Ishikawa (cell line): ENCODE data around the gene FERMT3.

Source experiments
- CEBPB ChIP-seq: IDR thresholded peaks from 2 replicates; pipeline ENCODE4 v1.6.1; 2012
- CREB1 ChIP-seq: IDR thresholded peaks from 2 replicates; pipeline ENCODE4 v1.6.1; 2012; ENCODE audit warnings: low read depth
- EGR1 ChIP-seq: IDR thresholded peaks from 2 replicates; pipeline ENCODE4 v1.6.1; 2012
- EP300 ChIP-seq: IDR thresholded peaks from 2 replicates; pipeline ENCODE4 v1.6.1; 2012; ENCODE audit warnings: borderline replicate concordance
- FOXM1 ChIP-seq: IDR thresholded peaks from 2 replicates; pipeline ENCODE4 v1.6.1; 2012; ENCODE audit warnings: low read depth, borderline replicate concordance
- NFIC ChIP-seq: IDR thresholded peaks from 2 replicates; pipeline ENCODE4 v1.6.1; 2012
- RAD21 ChIP-seq: IDR thresholded peaks from 2 replicates; pipeline ENCODE4 v1.6.1; 2012; ENCODE audit warnings: low read depth
- TAF1 ChIP-seq: IDR thresholded peaks from 2 replicates; pipeline ENCODE4 v1.6.1; 2012; ENCODE audit warnings: low read depth, mild to moderate bottlenecking
- TCF12 ChIP-seq: IDR thresholded peaks from 2 replicates; pipeline ENCODE4 v1.6.1; 2012; ENCODE audit warnings: low read depth
- TEAD4 ChIP-seq: IDR thresholded peaks from 2 replicates; pipeline ENCODE4 v1.6.1; 2012
- YY1 ChIP-seq: IDR thresholded peaks from 2 replicates; pipeline ENCODE4 v1.6.1; 2012; ENCODE audit warnings: low read depth
- ZBTB7A ChIP-seq: IDR thresholded peaks from 2 replicates; pipeline ENCODE4 v1.6.1; 2012; ENCODE audit warnings: low read depth
- TF ChIP-seq, protein P1 (sequence below): IDR thresholded peaks from 2 replicates; pipeline ENCODE4 v1.6.1; 2012
- TF ChIP-seq, protein P2 (sequence below): IDR thresholded peaks from 2 replicates; pipeline ENCODE4 v1.6.1; 2012; ENCODE audit warnings: low read depth, mild to moderate bottlenecking
- TF ChIP-seq, protein P3 (sequence below): IDR thresholded peaks from 2 replicates; pipeline ENCODE4 v1.6.1; 2012

The FERMT3 gene

DNA sequence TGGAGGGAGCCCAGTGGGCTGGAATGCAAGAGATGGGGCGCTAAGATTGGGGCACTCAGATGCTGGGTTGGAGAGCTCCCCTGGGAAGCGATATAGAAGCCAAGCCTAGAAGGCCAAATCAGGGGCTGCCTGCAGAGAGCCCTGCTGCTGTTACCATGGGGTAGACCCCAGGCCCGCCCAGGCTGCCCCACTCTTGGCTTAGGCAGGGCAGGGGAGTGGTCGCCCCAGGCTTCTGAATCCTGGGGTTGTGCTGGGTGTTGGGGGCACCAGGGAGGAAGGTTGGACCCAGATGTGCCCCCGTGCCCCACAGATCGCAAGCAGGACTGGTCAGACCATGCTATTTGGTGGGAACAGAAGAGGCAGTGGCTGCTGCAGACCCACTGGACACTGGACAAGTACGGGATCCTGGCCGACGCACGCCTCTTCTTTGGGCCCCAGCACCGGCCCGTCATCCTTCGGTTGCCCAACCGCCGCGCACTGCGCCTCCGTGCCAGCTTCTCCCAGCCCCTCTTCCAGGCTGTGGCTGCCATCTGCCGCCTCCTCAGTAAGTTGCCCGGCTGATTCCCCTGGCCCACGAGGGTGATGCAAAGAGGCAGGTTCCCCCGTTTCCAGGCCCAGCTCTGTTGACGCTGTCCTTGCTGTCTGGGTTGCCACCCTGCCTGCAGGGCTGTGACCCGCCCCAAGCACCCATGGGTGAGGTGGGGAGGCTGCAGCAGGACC lies 3.9 kb downstream of the FERMT3 start:
- no peak for TF ChIP-seq EGR1
- no peak for TF ChIP-seq TCF12
- TF ChIP-seq YY1, result no peak
- no peak for TF ChIP-seq NFIC
- no peak for TF ChIP-seq RAD21

DNA sequence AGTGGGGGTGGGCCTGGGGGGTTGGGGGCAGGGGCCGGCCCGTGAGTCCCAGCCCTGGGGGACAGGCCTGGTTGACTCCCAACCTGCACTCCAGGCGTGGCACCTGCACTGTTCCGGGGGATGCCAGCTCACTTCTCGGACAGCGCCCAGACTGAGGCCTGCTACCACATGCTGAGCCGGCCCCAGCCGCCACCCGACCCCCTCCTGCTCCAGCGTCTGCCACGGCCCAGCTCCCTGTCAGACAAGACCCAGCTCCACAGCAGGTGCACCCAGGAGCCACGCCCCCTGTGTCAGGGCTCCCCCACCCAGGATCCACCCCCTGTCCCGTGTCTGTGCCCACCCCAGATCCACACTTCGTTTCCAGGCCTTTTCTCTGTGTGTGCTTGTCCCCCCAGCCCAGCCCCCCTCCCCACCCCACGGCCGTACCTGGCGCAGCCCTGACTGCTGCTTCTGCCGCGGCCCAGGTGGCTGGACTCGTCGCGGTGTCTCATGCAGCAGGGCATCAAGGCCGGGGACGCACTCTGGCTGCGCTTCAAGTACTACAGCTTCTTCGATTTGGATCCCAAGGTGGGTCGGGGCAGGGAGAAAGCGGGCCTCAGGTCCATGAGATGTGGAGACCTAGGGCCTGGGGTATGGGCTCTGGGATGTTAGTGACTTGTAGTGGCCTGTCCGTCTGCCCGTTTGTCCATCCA lies 4.8 kb downstream of the FERMT3 start:
- TF ChIP-seq TCF12, result no peak
- TF ChIP-seq RAD21, result no peak
- TF ChIP-seq, protein P1, sequence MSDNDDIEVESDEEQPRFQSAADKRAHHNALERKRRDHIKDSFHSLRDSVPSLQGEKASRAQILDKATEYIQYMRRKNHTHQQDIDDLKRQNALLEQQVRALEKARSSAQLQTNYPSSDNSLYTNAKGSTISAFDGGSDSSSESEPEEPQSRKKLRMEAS, result no peak
- TF ChIP-seq ZBTB7A, result no peak
- TF ChIP-seq EGR1, result no peak
- TF ChIP-seq YY1, result no peak
- TF ChIP-seq TEAD4, result no peak
- TF ChIP-seq, protein P2, sequence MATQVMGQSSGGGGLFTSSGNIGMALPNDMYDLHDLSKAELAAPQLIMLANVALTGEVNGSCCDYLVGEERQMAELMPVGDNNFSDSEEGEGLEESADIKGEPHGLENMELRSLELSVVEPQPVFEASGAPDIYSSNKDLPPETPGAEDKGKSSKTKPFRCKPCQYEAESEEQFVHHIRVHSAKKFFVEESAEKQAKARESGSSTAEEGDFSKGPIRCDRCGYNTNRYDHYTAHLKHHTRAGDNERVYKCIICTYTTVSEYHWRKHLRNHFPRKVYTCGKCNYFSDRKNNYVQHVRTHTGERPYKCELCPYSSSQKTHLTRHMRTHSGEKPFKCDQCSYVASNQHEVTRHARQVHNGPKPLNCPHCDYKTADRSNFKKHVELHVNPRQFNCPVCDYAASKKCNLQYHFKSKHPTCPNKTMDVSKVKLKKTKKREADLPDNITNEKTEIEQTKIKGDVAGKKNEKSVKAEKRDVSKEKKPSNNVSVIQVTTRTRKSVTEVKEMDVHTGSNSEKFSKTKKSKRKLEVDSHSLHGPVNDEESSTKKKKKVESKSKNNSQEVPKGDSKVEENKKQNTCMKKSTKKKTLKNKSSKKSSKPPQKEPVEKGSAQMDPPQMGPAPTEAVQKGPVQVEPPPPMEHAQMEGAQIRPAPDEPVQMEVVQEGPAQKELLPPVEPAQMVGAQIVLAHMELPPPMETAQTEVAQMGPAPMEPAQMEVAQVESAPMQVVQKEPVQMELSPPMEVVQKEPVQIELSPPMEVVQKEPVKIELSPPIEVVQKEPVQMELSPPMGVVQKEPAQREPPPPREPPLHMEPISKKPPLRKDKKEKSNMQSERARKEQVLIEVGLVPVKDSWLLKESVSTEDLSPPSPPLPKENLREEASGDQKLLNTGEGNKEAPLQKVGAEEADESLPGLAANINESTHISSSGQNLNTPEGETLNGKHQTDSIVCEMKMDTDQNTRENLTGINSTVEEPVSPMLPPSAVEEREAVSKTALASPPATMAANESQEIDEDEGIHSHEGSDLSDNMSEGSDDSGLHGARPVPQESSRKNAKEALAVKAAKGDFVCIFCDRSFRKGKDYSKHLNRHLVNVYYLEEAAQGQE, result no peak
- no peak for TF ChIP-seq CEBPB
- no peak for TF ChIP-seq TAF1

DNA sequence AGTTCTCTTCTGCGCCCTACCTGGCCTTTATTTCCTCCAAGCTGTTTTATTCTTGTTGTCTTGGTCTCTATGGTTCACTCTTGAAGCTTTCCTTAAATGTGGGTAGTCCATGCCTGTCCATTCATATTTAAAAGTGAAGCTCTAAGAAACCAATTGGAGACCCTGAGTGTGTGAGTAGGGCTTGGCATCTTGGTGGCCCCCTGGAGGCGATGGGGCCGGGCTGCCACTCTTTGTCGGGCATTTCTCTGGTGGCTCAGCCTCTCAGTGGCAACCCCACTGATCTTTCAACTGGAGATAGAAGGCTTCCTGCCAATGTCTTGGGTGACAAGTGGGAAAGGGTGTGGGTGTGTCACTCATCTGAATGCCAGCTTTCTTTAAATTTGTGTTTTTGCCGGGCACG lies 10.4 kb downstream of the FERMT3 start:
- TF ChIP-seq, protein P1, result no peak
- no peak for TF ChIP-seq TAF1
- no peak for TF ChIP-seq RAD21
- TF ChIP-seq CEBPB, result no peak
- TF ChIP-seq, protein P3, sequence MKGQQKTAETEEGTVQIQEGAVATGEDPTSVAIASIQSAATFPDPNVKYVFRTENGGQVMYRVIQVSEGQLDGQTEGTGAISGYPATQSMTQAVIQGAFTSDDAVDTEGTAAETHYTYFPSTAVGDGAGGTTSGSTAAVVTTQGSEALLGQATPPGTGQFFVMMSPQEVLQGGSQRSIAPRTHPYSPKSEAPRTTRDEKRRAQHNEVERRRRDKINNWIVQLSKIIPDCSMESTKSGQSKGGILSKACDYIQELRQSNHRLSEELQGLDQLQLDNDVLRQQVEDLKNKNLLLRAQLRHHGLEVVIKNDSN, result no peak
- TF ChIP-seq TEAD4, result no peak
- TF ChIP-seq CREB1, result no peak
- TF ChIP-seq NFIC, result no peak
- TF ChIP-seq ZBTB7A, result no peak
- no peak for TF ChIP-seq TCF12
- TF ChIP-seq EP300, result no peak
- no peak for TF ChIP-seq YY1
- TF ChIP-seq FOXM1, result no peak
- TF ChIP-seq EGR1, result no peak
- TF ChIP-seq, protein P2, result no peak

DNA sequence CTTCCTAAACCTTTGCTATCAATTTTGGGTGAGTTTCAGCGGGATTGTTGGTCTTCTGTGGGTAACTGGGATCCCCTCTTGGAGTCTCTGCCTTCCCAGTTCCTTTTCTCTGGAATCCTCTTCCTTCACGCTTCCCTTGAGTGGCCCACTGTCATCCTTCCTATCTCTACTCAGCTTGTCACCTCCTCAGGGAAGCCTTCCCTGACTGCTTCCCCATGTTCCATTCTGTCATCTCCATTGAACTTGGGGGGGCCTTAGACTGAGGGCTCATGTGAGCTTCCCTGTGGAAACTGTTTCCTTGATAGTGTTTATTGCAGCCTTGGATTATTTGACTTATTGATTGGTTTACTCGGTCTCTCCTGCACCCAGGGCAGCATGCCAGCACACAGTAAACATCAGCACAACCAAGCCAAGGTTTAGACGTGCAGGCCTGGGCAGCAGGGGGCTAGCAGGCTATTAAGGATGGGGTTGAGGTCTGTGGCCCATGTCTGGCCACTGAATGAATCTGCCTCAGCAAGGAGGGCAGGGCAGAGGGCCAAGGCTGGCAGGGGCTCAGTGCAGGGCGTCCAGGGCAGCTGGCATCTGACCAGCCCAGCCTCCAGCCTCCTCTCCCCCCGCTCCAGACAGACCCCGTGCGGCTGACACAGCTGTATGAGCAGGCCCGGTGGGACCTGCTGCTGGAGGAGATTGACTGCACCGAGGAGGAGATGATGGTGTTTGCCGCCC lies 12.3 kb downstream of the FERMT3 start:
- no peak for TF ChIP-seq CREB1
- no peak for TF ChIP-seq RAD21
- no peak for TF ChIP-seq FOXM1
- TF ChIP-seq TEAD4, result no peak
- TF ChIP-seq EP300, result no peak
- no peak for TF ChIP-seq YY1
- TF ChIP-seq EGR1, result no peak
- TF ChIP-seq, protein P3, result no peak
- no peak for TF ChIP-seq ZBTB7A
- no peak for TF ChIP-seq NFIC
- TF ChIP-seq TAF1, result no peak
- TF ChIP-seq, protein P2, result no peak
- no peak for TF ChIP-seq TCF12
- TF ChIP-seq, protein P1, result no peak
- TF ChIP-seq CEBPB, result no peak
